AG04449 (cell line): ENCODE measurements around the gene TMEM263.

Source experiments
- CTCF ChIA-PET: fragments of 350-600 bp; formaldehyde crosslinking; extraction: SDS; loops from one replicate; lab custom pipeline; 2021; ENCODE audit warnings: antibody characterized with exemption; lab: Yijun Ruan, JAX
- POLR2A ChIA-PET: fragments of 400-600, 350-600 bp; formaldehyde crosslinking; extraction: SDS; loops from one replicate; lab custom pipeline; 2020; ENCODE audit warnings: antibody characterized with exemption, inconsistent platforms; lab: Yijun Ruan, JAX
- DNase-seq: peaks from one replicate; pipeline ENCODE4 v3.0.0-alpha.2; 2010; ENCODE audit warnings: low read depth, low spot score
- H3K4me3 ChIP-seq: 2 replicates; pipeline ENCODE4 v1.5.1; 2011; ENCODE audit warnings: low read depth, mild to moderate bottlenecking, control low read depth, low read length
- CTCF ChIP-seq: IDR thresholded peaks from one replicate; pipeline ENCODE4 v1.5.1; 2011; ENCODE audit warnings: mild to moderate bottlenecking, moderate library complexity, low read length, control low read depth, inconsistent platforms; ENCODE audit not compliant: insufficient read depth; ENCODE audit errors: missing control alignments

TMEM263 gene

GRCh38 chr12:106911581-106911980, 44.1 kb upstream of the TMEM263 start:
- POLR2A ChIA-PET, result no interaction called here
- CTCF ChIA-PET, result interaction anchor here (1.6 to 6.8 kb wide), 2 partner anchors 9 to 28 kb away, joined by 3 to 41 read pairs; no protein-coding TSS in a partner anchor
- no peak for DNase-seq
- no peak for TF ChIP-seq CTCF
- H3K4me3 ChIP-seq, result no peak overlapping the region

- no peak overlapping the region for H3K4me3 ChIP-seq
- no peak for TF ChIP-seq CTCF
- DNase-seq, result no peak
- ChIA-PET POLR2A (no interaction called here), CTCF (interaction anchor here (0.9 to 1.8 kb wide), 2 partner anchors 467 to 556 kb away, joined by 3 to 6 read pairs; partner anchors contain the start of gene POLR3B)
These were observed 42.3 kb upstream of the TMEM263 start for GRCh38 chr12:106913456-106913855.

- TF ChIP-seq CTCF, result no peak
- ChIA-PET POLR2A (no interaction called here), CTCF (no interaction called here)
- H3K4me3 ChIP-seq, result no peak overlapping the region
- DNase-seq, result no peak
These were observed 40.7 kb upstream of the TMEM263 start for GRCh38 chr12:106914796-106915634.

GRCh38 chr12:106915635-106916026, 40.1 kb upstream of the TMEM263 start:
- no peak for TF ChIP-seq CTCF
- no peak for DNase-seq
- CTCF ChIA-PET, result no interaction called here
- no peak overlapping the region for H3K4me3 ChIP-seq
- POLR2A ChIA-PET, result no interaction called here

- no peak overlapping the region for H3K4me3 ChIP-seq
- no peak for TF ChIP-seq CTCF
- POLR2A ChIA-PET, result no interaction called here
- CTCF ChIA-PET, result interaction anchor here (0.8 to 5.9 kb wide), 6 partner anchors 15 to 691 kb away, joined by 3 to 118 read pairs (median 12); no protein-coding TSS in a partner anchor
- DNase-seq, result no peak
These were observed 38.2 kb upstream of the TMEM263 start for GRCh38 chr12:106917503-106917902.

GRCh38 chr12:106918746-106919145, 37.0 kb upstream of the TMEM263 start:
- H3K4me3 ChIP-seq, result no peak overlapping the region
- POLR2A ChIA-PET, result no interaction called here
- no peak for DNase-seq
- CTCF ChIA-PET, result interaction anchor here (0.7 to 5.9 kb wide), 19 partner anchors 9 to 691 kb away, joined by 3 to 118 read pairs (median 6); partner anchors contain the start of genes POLR3B and TMEM263
- TF ChIP-seq CTCF, result peak; percentile 42
